Activated CD4-positive, alpha-beta memory T cell treated with anti-CD3 and anti-CD28 coated beads for 36 hours (primary cell): ENCODE measurements around the gene C19orf12. TPM values are rescaled to one million over a fixed set of nuclear protein-coding genes. Genes with fewer than 3 reads are reported as not detected.
A peak's percentile ranks its signal among the peaks of the same experiment; 100 is the strongest.

Experiments used
- CTCF ChIA-PET: fragments of 350-600 bp; sonication (Branson Sonifier 250); formaldehyde crosslinking; loops from one replicate; lab custom pipeline; 2021; ENCODE audit warnings: antibody characterized with exemption, inconsistent platforms; lab: Charles Lee
- POLR2A ChIA-PET: fragments of 350-600 bp; sonication (Branson Sonifier 250); formaldehyde crosslinking; loops from one replicate; lab custom pipeline; 2021; ENCODE audit warnings: antibody characterized with exemption; lab: Charles Lee
- DNase-seq: peaks from one replicate; pipeline ENCODE4 v3.0.0-alpha.2; 2020
- H3K27ac Mint-ChIP-seq: one replicate; pipeline ENCODE4 v1.8.0; 2021; ENCODE audit warnings: mixed read lengths
- H3K27me3 Mint-ChIP-seq: one replicate; pipeline ENCODE4 v1.8.0; 2021; ENCODE audit warnings: mixed read lengths
- H3K36me3 Mint-ChIP-seq: one replicate; pipeline ENCODE4 v1.8.0; 2021; ENCODE audit warnings: mixed read lengths
- H3K4me1 Mint-ChIP-seq: one replicate; pipeline ENCODE4 v1.8.0; 2021; ENCODE audit warnings: low read depth, mixed read lengths
- H3K4me3 Mint-ChIP-seq: one replicate; pipeline ENCODE4 v1.8.0; 2021; ENCODE audit warnings: mild to moderate bottlenecking, mixed read lengths
- H3K9me3 Mint-ChIP-seq: one replicate; pipeline ENCODE4 v1.8.0; 2021; ENCODE audit warnings: mixed read lengths
- intact Hi-C: fragments of 100-400 bp; cut with micrococcal nuclease; formaldehyde crosslinking; loops from one replicate; pipeline ENCODE4 v1.15.1; 2023
- total RNA-seq, 2 experiments: library from RNA; stranded (reverse); gene quantifications; one replicate each; pipeline ENCODE4 v1.2.3, GENCODE V29; 2021

C19orf12 gene
- 10 to 100 TPM; 32.6 to 32.8 TPM for total RNA-seq

DNA sequence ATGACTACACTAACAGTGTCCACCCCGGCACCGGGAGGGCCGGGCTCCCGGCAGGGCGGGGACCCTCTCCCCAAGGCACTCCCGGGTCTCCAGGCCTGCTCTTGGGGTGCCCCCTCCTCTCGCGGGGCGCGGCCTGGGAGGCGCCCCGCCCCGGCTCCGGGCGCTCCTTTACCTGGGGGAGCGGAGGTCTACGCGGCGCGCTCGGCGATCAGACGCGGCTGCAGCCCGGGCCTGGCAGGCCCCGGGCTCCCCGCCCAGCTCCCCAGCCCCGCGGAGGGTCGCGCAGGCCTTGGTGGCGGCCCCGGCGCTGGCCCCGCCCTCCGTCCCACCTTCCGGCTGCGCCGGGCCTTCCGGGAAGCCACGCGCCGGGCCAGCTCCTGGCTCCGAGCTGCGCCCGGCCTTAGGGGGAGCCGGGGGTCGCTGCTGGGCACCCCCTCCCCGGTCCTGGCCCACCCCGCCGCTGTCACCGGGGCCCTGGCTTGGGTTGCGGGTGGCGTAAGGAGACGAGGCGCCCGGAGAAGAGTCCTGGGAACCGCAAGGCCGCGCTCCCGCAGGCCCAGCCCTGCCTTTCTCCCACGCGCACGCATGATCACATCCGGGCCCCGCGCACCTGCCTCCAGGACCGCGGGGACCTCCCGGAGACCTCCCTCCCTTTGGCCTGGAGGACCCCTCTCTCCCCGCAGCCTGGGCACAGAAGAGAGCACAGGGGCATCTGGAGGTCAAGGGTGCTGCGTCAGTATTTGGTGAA is at the start of gene C19orf12:
Gene C19orf12, minus strand, starts transcription at position 309 of the 748 bp plus-strand sequence. CDS start 6,848 bp downstream, outside the sequence.
- peak within 1 kb of the TSS; percentile 87 for H3K4me3 Mint-ChIP-seq
- H3K4me1 Mint-ChIP-seq = peaks cover 48% of the 10 kb centered on the region
- ChIA-PET POLR2A (interaction anchor here (0.7 to 2.8 kb wide), 9 partner anchors 9 to 187 kb away, joined by 3 to 19 read pairs (median 5); partner anchors contain the start of gene POP4), CTCF (interaction anchor here (0.6 to 8.5 kb wide), 13 partner anchors 10 to 226 kb away, joined by 3 to 192 read pairs (median 18); partner anchors contain the start of genes PLEKHF1, POP4 and URI1)
- intact Hi-C loops = loop anchor here (1.0 to 10.0 kb wide), 3 partner anchors 10 to 190 kb away; partner anchors contain the start of gene VSTM2B
- no peaks in the 10 kb centered on the region for H3K27me3 Mint-ChIP-seq
- H3K9me3 Mint-ChIP-seq = no peaks in the 10 kb centered on the region
- peak; percentile 74 for DNase-seq
- peaks cover 12% of the 10 kb centered on the region for H3K36me3 Mint-ChIP-seq
- peak within 1 kb of the TSS; percentile 98 for H3K27ac Mint-ChIP-seq

DNA sequence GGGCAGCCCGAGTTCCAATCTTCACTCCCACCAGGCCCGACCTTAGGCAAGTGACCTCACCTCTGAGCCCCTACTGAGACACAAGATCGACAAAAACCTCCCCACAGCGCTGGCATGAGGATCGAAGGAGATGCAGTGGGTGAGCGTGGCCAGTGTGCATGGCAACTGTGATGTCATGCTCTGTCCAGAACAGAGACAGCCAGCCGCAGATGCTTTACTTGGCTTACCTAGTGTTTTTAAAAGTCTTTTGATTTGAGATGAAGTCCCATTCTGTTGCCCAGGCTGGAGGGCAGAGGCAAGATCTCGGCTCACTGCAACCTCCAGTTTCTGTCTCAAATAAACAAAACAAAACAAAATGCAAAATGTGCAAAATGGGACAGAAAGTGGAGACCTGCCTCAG is 49.3 kb upstream of the C19orf12 start:
- intact Hi-C loops = no loop called here
- ChIA-PET CTCF (no interaction called here), POLR2A (no interaction called here)
- no peaks in the 10 kb centered on the region for H3K9me3 Mint-ChIP-seq
- DNase-seq = no peak
- H3K4me3 Mint-ChIP-seq = no peak overlapping the region
- peaks cover 2% of the 10 kb centered on the region for H3K4me1 Mint-ChIP-seq
- no peaks in the 10 kb centered on the region for H3K36me3 Mint-ChIP-seq
- H3K27ac Mint-ChIP-seq = no peak overlapping the region
- H3K27me3 Mint-ChIP-seq = no peaks in the 10 kb centered on the region

DNA sequence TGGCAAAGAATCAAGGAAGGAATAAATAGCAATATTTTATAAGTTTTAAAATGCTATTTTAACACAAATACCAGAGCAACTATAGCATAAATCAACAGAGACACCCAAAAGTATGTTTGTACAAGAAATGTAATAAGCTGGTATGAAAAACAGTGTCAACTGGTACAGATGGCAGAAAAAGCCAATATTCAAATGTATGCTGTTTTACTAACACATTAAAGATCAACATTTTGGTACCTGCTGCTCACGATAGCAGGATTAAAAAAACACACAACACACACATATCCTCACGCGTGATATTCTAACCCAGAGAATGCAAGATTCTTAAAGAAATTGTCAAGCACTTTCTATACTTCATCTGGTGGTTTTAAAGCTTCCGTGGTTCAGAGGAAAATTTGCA is 48.1 kb upstream of the C19orf12 start:
- intact Hi-C loops = no loop called here
- ChIA-PET CTCF (interaction anchor here (1.3 to 1.5 kb wide), 2 partner anchors 47 to 95 kb away, joined by 3 read pairs; no protein-coding TSS in a partner anchor), POLR2A (no interaction called here)
- Mint-ChIP-seq H3K27me3 (no peaks in the 10 kb centered on the region), H3K36me3 (no peaks in the 10 kb centered on the region), H3K4me1 (peaks cover 2% of the 10 kb centered on the region), H3K27ac (no peak overlapping the region), H3K9me3 (no peaks in the 10 kb centered on the region), H3K4me3 (no peak overlapping the region)
- DNase-seq = no peak

DNA sequence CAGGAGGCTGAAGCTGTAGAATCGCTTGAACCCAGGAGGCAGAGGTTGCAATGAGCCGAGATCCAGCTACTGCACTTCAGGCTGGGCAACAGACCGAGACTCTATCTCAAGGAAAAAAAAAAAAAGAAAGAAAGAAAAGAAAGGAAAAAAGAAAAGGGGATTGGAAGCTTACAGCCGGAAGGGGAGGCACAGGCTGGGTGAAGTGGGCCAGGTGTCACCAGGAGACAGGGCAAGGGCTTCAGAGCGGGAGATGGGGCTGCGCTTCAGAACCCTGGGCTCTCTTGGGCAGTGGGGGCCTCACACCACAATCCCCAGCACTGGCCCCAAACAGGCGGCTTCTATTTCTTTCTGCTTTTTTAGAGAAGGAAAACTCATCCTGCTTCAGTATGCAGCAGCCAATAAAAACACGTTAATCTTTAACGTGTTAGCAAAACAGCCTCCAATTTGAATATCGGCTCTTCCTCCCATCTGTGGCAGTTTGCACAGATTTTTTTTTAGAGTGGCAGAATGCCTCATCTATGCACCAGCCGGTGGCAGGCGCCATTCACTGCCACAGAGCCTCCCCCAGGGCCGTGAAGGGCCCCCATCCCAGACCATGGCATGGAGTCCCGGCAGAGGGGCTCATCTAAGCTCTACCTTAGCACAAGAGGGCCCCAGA is 46.6 kb upstream of the C19orf12 start:
- Mint-ChIP-seq H3K27me3 (no peaks in the 10 kb centered on the region), H3K4me3 (no peak overlapping the region), H3K27ac (no peak overlapping the region), H3K9me3 (no peaks in the 10 kb centered on the region), H3K36me3 (no peaks in the 10 kb centered on the region), H3K4me1 (peaks cover 2% of the 10 kb centered on the region)
- intact Hi-C loops = no loop called here
- DNase-seq = no peak
- ChIA-PET CTCF (interaction anchor here (1.9 to 4.6 kb wide), 3 partner anchors 31 to 118 kb away, joined by 11 to 103 read pairs (median 39); no protein-coding TSS in a partner anchor), POLR2A (interaction anchor here (0.6 kb wide), 1 partner anchor 9 kb away, joined by 3 read pairs; no protein-coding TSS in a partner anchor)

DNA sequence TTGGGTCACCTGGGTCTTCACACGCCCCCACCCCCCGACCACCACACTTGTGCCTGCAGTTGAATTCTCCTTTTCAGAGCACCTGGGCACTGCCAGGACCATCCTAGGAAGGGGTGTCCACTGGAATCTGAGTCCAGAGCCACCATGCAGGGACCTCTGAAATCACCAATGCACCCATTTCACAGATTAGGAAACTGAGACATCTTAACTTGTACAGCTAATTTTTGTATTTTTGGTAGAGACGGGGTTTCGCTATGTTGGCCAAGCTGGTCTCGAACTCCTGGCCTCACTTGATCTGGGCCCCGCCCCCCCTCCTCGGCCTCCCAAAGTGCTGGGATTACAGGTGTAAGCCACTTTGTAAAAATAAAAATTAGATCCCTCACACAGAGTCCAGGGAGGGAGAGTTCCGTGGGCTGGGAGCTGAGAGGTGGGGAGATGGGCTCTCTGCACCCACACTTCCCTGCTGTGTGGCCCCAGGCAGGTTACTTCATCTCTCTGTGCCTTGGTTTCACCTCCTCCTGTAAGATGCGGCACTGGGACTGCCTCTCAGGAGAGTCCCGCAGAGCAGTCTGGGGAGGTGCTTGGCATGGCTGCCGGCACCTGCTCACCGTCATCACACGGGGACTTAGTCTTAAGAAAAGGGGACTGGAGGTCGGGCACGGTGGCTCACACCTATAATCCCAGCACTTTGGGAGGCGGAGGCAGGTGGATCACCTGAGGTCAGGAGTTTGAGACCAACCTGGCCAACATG is 45.9 kb upstream of the C19orf12 start:
- POLR2A ChIA-PET = no interaction called here
- intact Hi-C loops = loop anchor here (1.0 kb wide), 3 partner anchors 31 to 112 kb away; no protein-coding TSS in a partner anchor

GRCh38 chr19:29759359-29759758 is 44.3 kb upstream of the C19orf12 start:
- Mint-ChIP-seq H3K4me1 (peaks cover 2% of the 10 kb centered on the region), H3K9me3 (no peaks in the 10 kb centered on the region), H3K27me3 (no peaks in the 10 kb centered on the region), H3K4me3 (no peak overlapping the region), H3K36me3 (no peaks in the 10 kb centered on the region), H3K27ac (no peak overlapping the region)
- intact Hi-C loops = no loop called here
- ChIA-PET CTCF (interaction anchor here (0.6 to 4.6 kb wide), 26 partner anchors 10 to 224 kb away, joined by 3 to 103 read pairs (median 4); no protein-coding TSS in a partner anchor), POLR2A (no interaction called here)
- no peak for DNase-seq

More for the DNA sequence above, 45.9 kb upstream of the C19orf12 start:
- Mint-ChIP-seq H3K36me3 (no peaks in the 10 kb centered on the region), H3K4me1 (peaks cover 2% of the 10 kb centered on the region), H3K27ac (no peak overlapping the region), H3K27me3 (no peaks in the 10 kb centered on the region), H3K4me3 (peak overlapping the region; percentile 60), H3K9me3 (no peaks in the 10 kb centered on the region)
- DNase-seq = no peak
- CTCF ChIA-PET = interaction anchor here (1.1 to 4.6 kb wide), 9 partner anchors 12 to 119 kb away, joined by 4 to 103 read pairs (median 8); no protein-coding TSS in a partner anchor

DNA sequence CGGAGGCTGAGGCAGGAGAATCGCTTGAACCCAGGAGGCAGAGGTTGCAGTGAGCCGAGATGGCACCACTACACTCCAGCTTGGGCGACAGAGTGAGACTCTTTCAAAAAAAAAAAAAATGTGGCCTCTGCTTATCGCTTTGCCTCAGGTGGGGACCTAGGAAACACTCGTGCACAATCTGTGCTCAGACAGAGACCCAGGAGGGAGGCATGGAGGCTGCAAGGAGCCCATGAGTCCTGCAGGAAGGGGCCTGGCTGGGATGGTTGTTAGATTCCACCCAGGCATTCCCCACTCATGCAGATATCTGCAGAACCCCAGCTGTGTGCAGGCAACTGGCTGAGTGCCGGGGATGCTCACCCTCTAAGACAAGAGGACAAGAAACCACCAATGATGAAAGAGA is 43.8 kb upstream of the C19orf12 start:
- CTCF ChIA-PET = interaction anchor here (0.9 to 4.6 kb wide), 7 partner anchors 20 to 114 kb away, joined by 3 to 103 read pairs (median 7); no protein-coding TSS in a partner anchor
- Mint-ChIP-seq H3K4me1 (peaks cover 2% of the 10 kb centered on the region), H3K27me3 (no peaks in the 10 kb centered on the region), H3K4me3 (no peak overlapping the region), H3K36me3 (no peaks in the 10 kb centered on the region), H3K27ac (no peak overlapping the region), H3K9me3 (no peaks in the 10 kb centered on the region)
- POLR2A ChIA-PET = no interaction called here
- DNase-seq = no peak
- intact Hi-C loops = no loop called here

GRCh38 chr19:29757551-29757950 is 42.5 kb upstream of the C19orf12 start:
- ChIA-PET POLR2A (no interaction called here), CTCF (interaction anchor here (4.6 kb wide), 1 partner anchor 115 kb away, joined by 103 read pairs; no protein-coding TSS in a partner anchor)
- H3K27me3 Mint-ChIP-seq = no peaks in the 10 kb centered on the region
- no peak overlapping the region for H3K27ac Mint-ChIP-seq
- intact Hi-C loops = no loop called here
- DNase-seq = no peak
- H3K36me3 Mint-ChIP-seq = no peaks in the 10 kb centered on the region
- peaks cover 2% of the 10 kb centered on the region for H3K4me1 Mint-ChIP-seq
- H3K4me3 Mint-ChIP-seq = no peak overlapping the region
- H3K9me3 Mint-ChIP-seq = no peaks in the 10 kb centered on the region

GRCh38 chr19:29753934-29754305 is 38.9 kb upstream of the C19orf12 start:
- Mint-ChIP-seq H3K27ac (no peak overlapping the region), H3K4me3 (no peak overlapping the region), H3K27me3 (peaks cover 2% of the 10 kb centered on the region), H3K4me1 (no peaks in the 10 kb centered on the region), H3K36me3 (no peaks in the 10 kb centered on the region), H3K9me3 (no peaks in the 10 kb centered on the region)
- intact Hi-C loops = no loop called here
- CTCF ChIA-PET = no interaction called here
- DNase-seq = no peak
- POLR2A ChIA-PET = no interaction called here

DNA sequence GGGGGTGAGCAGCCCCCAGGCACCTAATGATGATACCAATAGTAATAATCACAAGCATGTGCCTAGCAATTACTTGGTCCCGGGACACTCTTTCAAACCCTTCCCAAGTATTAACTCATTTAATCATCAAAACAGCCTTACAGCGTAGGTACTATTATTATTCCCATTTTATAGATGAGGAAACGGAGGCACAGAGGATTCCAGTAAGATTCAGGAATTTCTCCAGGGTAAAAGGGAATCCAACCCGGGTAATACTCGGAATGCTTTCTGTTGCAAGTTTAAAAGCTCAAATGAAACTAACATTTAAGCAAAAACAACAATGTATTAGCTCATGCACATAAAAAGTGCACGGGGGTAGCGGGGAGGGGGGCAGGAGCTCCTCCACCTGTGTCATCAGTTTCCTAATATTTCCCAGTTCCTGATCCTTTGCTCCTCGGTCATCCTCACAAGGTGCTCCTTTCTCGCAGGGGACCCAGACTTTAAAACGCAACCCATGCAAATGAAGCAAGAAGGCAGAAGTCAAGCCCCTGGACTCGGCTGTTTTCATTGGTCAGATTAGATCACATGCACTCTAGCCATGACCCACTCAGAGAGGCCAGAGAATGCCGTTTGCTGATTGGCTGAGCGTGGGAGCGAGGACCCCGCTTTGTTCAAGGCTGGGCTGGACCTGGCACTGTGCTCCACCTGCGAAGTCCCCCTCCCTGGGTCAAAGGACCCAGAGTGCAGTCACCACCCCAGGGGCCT is 38.3 kb upstream of the C19orf12 start:
- Mint-ChIP-seq H3K9me3 (no peaks in the 10 kb centered on the region), H3K27me3 (peaks cover 2% of the 10 kb centered on the region), H3K4me3 (no peak overlapping the region), H3K36me3 (no peaks in the 10 kb centered on the region), H3K27ac (no peak overlapping the region), H3K4me1 (no peaks in the 10 kb centered on the region)
- intact Hi-C loops = no loop called here
- ChIA-PET CTCF (no interaction called here), POLR2A (no interaction called here)
- DNase-seq = no peak

- Mint-ChIP-seq H3K27ac (no peak overlapping the region), H3K4me3 (no peak overlapping the region), H3K36me3 (no peaks in the 10 kb centered on the region), H3K27me3 (peaks cover 2% of the 10 kb centered on the region), H3K4me1 (no peaks in the 10 kb centered on the region), H3K9me3 (no peaks in the 10 kb centered on the region)
- POLR2A ChIA-PET = no interaction called here
- DNase-seq = no peak
- CTCF ChIA-PET = no interaction called here
- intact Hi-C loops = no loop called here
Measured at GRCh38 chr19:29752450-29753025, 37.5 kb upstream of the C19orf12 start.
